NCI-H345 treated with DMSO at 0.1 percent for 48 hours (cell line): ENCODE results near the gene THADA.
"Not testable (repeated sequence)": the region's sequence is repeated elsewhere in the genome, so short reads cannot be mapped to it uniquely, and the experiment has no call there.

Experiments
- DNase-seq: peaks from one replicate; lab custom pipeline; 2025; ENCODE audit not compliant: unreplicated experiment; lab: John Stamatoyannopoulos, UW

Gene THADA

GRCh38 chr2:43417300-43417699 lies 178.5 kb downstream of the THADA start:
- DNase-seq, result no peak

GRCh38 chr2:43415592-43415991 lies 180.2 kb downstream of the THADA start:
- no peak for DNase-seq

- no peak for DNase-seq
These were observed 181.2 kb downstream of the THADA start for GRCh38 chr2:43414586-43415135.

GRCh38 chr2:43414033-43414432 lies 181.8 kb downstream of the THADA start:
- no peak for DNase-seq

GRCh38 chr2:43412114-43412753 lies 183.6 kb downstream of the THADA start:
- no peak for DNase-seq

- no peak for DNase-seq
These were observed 185.7 kb downstream of the THADA start for GRCh38 chr2:43410055-43410604.

GRCh38 chr2:43408407-43409160 lies 187.3 kb downstream of the THADA start:
- no peak for DNase-seq

- no peak for DNase-seq
These were observed 187.9 kb downstream of the THADA start for GRCh38 chr2:43407935-43408334.

- DNase-seq, result no peak
These were observed 189.1 kb downstream of the THADA start for GRCh38 chr2:43406651-43407279.

GRCh38 chr2:43405829-43406228 lies 190.0 kb downstream of the THADA start:
- no peak for DNase-seq

- no peak for DNase-seq
These were observed 193.3 kb downstream of the THADA start for GRCh38 chr2:43402452-43402937.

GRCh38 chr2:43402002-43402401 lies 193.8 kb downstream of the THADA start:
- no peak for DNase-seq

GRCh38 chr2:43400508-43400907 lies 195.3 kb downstream of the THADA start:
- no peak for DNase-seq

GRCh38 chr2:43399515-43400264 lies 196.1 kb downstream of the THADA start:
- DNase-seq, result no peak

GRCh38 chr2:43399098-43399497 lies 196.7 kb downstream of the THADA start:
- DNase-seq, result no peak

- DNase-seq, result no peak
These were observed 198.0 kb downstream of the THADA start for GRCh38 chr2:43397821-43398220.

GRCh38 chr2:43397411-43397810 lies 198.4 kb downstream of the THADA start:
- DNase-seq, result no peak

GRCh38 chr2:43396344-43396743 lies 199.5 kb downstream of the THADA start:
- not testable (repeated sequence) for DNase-seq

- no peak for DNase-seq
These were observed 201.9 kb downstream of the THADA start for GRCh38 chr2:43393918-43394317.

GRCh38 chr2:43391878-43392215 lies 204.0 kb downstream of the THADA start:
- no peak for DNase-seq
